WERI-Rb-1 (cell line): ENCODE measurements around the gene SCAF4.

Experiments
- DNase-seq: peaks from one replicate; pipeline ENCODE4 v3.0.0-alpha.2; 2020
- H3K27ac ChIP-seq: fragments of 250-450 bp; sonication (Bioruptor Pico); 2 replicates; pipeline ENCODE4 v1.5.1; 2020; ENCODE audit warnings: mild to moderate bottlenecking, moderate library complexity
- H3K27me3 ChIP-seq: fragments of 250-450 bp; sonication (Bioruptor Pico); 2 replicates; pipeline ENCODE4 v1.5.1; 2021; ENCODE audit warnings: mild to moderate bottlenecking, low read depth, moderate library complexity; ENCODE audit not compliant: insufficient read depth, severe bottlenecking
- H3K36me3 ChIP-seq: fragments of 250-450 bp; sonication (Bioruptor Pico); 2 replicates; pipeline ENCODE4 v1.5.1; 2020; ENCODE audit warnings: mild to moderate bottlenecking, moderate library complexity
- H3K4me3 ChIP-seq: 2 replicates; pipeline ENCODE4 v1.5.1; 2011; ENCODE audit warnings: low read depth, mild to moderate bottlenecking, control low read depth, low read length
- H3K9me3 ChIP-seq: fragments of 250-450 bp; sonication (Bioruptor Pico); 2 replicates; pipeline ENCODE4 v1.5.1; 2021; ENCODE audit warnings: mild to moderate bottlenecking, moderate library complexity; ENCODE audit not compliant: severe bottlenecking
- CTCF ChIP-seq: IDR thresholded peaks from 2 replicates; pipeline ENCODE4 v1.5.1; 2011; ENCODE audit warnings: low read depth, mild to moderate bottlenecking, control low read depth, inconsistent platforms, low read length

The SCAF4 gene

GRCh38 chr21:31728952-31729351 is 3.0 kb downstream of the SCAF4 start:
- H3K4me3 ChIP-seq, result no peak overlapping the region

GRCh38 chr21:31728191-31728590 is 3.7 kb downstream of the SCAF4 start:
- TF ChIP-seq CTCF, result no peak
- no peak overlapping the region for H3K27ac ChIP-seq
- no peak for DNase-seq
- no peaks in the 10 kb centered on the region for H3K9me3 ChIP-seq
- peaks cover 53% of the 10 kb centered on the region for H3K36me3 ChIP-seq
- no peaks in the 10 kb centered on the region for H3K27me3 ChIP-seq
- no peak overlapping the region for H3K4me3 ChIP-seq

More at GRCh38 chr21:31728952-31729351, 3.0 kb downstream of the SCAF4 start:
- no peak overlapping the region for H3K27ac ChIP-seq
- TF ChIP-seq CTCF, result no peak
- DNase-seq, result no peak
- no peaks in the 10 kb centered on the region for H3K27me3 ChIP-seq
- no peaks in the 10 kb centered on the region for H3K9me3 ChIP-seq
- H3K36me3 ChIP-seq, result peaks cover 53% of the 10 kb centered on the region

DNA sequence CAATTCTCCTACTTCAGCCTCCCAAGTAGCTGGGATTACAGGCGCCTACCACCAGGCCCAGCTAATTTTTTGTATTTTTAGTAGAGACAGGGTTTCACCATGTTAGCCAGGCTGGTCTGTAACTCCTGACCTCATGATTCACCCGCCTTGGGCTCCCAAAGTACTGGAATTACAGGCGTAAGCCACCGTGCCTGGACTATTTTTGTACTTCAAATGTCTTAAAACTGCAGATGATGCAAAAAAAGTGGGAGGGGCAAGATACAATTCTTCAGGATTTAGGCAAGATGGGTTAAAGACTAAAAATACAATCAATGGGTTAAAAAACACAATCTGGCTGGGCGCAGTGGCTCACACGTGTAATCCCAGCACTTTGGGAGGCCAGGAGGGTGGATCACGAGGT is 4.7 kb downstream of the SCAF4 start:
- Histone ChIP-seq H3K36me3 (peaks cover 56% of the 10 kb centered on the region), H3K27ac (no peak overlapping the region), H3K4me3 (no peak overlapping the region), H3K9me3 (no peaks in the 10 kb centered on the region), H3K27me3 (no peaks in the 10 kb centered on the region)
- no peak for TF ChIP-seq CTCF
- DNase-seq, result no peak

DNA sequence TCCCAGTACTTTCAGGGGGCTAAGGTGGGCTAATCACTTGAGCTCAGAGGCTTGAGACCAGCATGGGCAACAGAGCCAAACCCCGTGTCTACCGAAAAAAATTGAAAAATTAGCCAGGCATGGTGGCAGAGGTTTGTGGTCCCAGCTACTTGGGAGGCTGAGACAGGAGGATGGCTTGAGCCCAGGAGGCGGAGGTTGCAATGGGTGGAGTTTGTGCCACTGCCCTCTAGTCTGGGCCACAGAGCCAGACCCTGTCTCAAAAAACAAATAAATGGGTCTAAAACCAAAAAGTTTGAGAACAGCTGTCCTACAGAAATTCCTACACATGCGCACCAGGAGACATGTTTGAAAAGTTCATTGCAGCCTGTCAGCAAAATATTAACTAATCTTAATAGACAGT is 5.5 kb downstream of the SCAF4 start:
- Histone ChIP-seq H3K4me3 (no peak overlapping the region), H3K9me3 (no peaks in the 10 kb centered on the region), H3K27ac (no peak overlapping the region), H3K36me3 (peaks cover 51% of the 10 kb centered on the region), H3K27me3 (no peaks in the 10 kb centered on the region)
- no peak for TF ChIP-seq CTCF
- no peak for DNase-seq

GRCh38 chr21:31725202-31725839 is 6.6 kb downstream of the SCAF4 start:
- H3K27ac ChIP-seq, result no peak overlapping the region
- no peaks in the 10 kb centered on the region for H3K9me3 ChIP-seq
- no peak for DNase-seq
- no peak for TF ChIP-seq CTCF
- H3K4me3 ChIP-seq, result no peak overlapping the region
- peaks cover 48% of the 10 kb centered on the region for H3K36me3 ChIP-seq
- no peaks in the 10 kb centered on the region for H3K27me3 ChIP-seq

GRCh38 chr21:31724552-31724951 is 7.4 kb downstream of the SCAF4 start:
- Histone ChIP-seq H3K27me3 (no peaks in the 10 kb centered on the region), H3K4me3 (no peak overlapping the region), H3K36me3 (peaks cover 40% of the 10 kb centered on the region), H3K27ac (no peak overlapping the region), H3K9me3 (no peaks in the 10 kb centered on the region)
- DNase-seq, result no peak
- no peak for TF ChIP-seq CTCF
